H1 (cell line): ENCODE data around the gene BDKRB1. TPM values are rescaled to one million over a fixed set of nuclear protein-coding genes. Genes with fewer than 3 reads are reported as not detected.

Source experiments
- CBX8 ChIP-seq: fragments of 300-800, 300-1000 bp; sonication (generic); IDR thresholded peaks from 2 replicates; pipeline ENCODE4 v1.7.1; 2016; ENCODE audit warnings: low read depth, low read length, borderline replicate concordance
- SAP30 ChIP-seq: fragments of 300-600 bp; sonication (generic); IDR thresholded peaks from 2 replicates; pipeline ENCODE4 v1.7.1; 2012; ENCODE audit warnings: low read length, moderate library complexity, mild to moderate bottlenecking, inconsistent platforms; ENCODE audit not compliant: insufficient read depth, insufficient replicate concordance
- polyA plus RNA-seq, 7 experiments: library from polyadenylated mRNA; depleted of rRNA in 3 of 7; stranded (reverse) in 5 of 7; unstranded in 2 of 7; fragments of >200 nt in 5 of 7; fragments of 200-250 nt in 2 of 7; gene quantifications; 1 replicate in 5 of 7; 2 replicates in 1 of 7; 4 replicates in 1 of 7; pipeline versions ENCODE4 v1.2.1 to v1.2.3, GENCODE V29; 2011 to 2013; ENCODE audit warnings: missing spikeins in 2 of 7, mixed read lengths in 2 of 7
- total RNA-seq: library from RNA; stranded (reverse); fragmentation: NEBNext Ultra II Directional; extraction: Animal tissue kit (Norgen Biotek cat#: 25700); gene quantifications from 2 replicates; pipeline ENCODE4 v1.2.1, GENCODE V29; 2021

The BDKRB1 gene
- total and polyA plus RNA-seq, 2 of the 8 experiments (the other 6 are each of a cell fraction or from before 2014, with no cell fraction given), result 0.27 TPM; not detected in 1

- TF ChIP-seq SAP30 (no peak), CBX8 (no peak)
Observed at GRCh38 chr14:96294246-96294645, 38.2 kb downstream of the BDKRB1 start (continued).
